NCI-H2196 treated with DMSO at 0.1 percent for 48 hours (cell line): ENCODE measurements around the gene CTSZ.
"Not testable (repeated sequence)": the region's sequence is repeated elsewhere in the genome, so short reads cannot be mapped to it uniquely, and the experiment has no call there.

Source experiments
- DNase-seq: peaks from one replicate; lab custom pipeline; 2025; ENCODE audit not compliant: unreplicated experiment; lab: John Stamatoyannopoulos, UW

CTSZ gene

GRCh38 chr20:58950603-58951002 is 56.5 kb downstream of the CTSZ start:
- no peak for DNase-seq

DNA sequence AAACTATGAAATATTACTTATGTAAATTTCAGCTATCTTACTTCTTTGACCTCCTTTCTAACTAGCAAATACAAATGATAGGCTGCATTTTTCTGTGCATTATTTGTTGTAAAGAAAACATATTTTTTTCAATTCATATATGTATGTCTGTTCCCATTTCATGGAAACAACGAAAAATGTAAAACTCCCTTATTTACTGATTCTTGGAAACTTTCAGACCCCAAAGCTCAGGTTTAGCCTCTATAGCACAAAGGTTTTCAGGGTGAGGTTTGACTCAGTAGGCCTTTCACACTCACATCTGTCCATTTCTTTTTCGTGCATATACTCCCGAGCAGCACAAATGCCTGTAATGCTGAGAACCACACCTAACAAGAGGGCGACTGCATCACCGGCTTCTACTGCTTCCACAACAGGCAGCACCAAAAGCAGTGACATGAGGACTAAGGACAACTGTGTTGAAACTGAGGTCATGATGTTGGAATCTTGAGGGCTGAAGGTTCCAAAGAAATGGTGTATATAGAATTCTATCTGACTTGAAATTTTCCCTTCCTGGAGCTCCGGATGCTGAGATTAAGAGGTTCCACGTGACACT is 59.2 kb downstream of the CTSZ start:
- not testable (repeated sequence) for DNase-seq

GRCh38 chr20:58945965-58946631 is 61.0 kb downstream of the CTSZ start:
- DNase-seq = no peak
